ENCODE results near the gene AGPAT2.

GRCh38 chr9:136712690-136713544 is 25.7 kb upstream of the AGPAT2 start:
- TF ChIP-seq CTCF (conservative IDR thresholded peaks at IDR 0.05 in 1 of 2, IDR thresholded peaks at IDR 0.05 in 1 of 2; ENCODE audit: low read depth in 1 of 2, low read length in 2 of 2) (no peak), EZH2 (IDR thresholded peaks at IDR 0.05; ENCODE audit: low read length, missing control alignments) (peak; percentile 46)

All from fibroblast of lung (primary cell).